HepG2 (cell line): ENCODE results near the gene PSD4. TPM values are rescaled to one million over a fixed set of nuclear protein-coding genes. Genes with fewer than 3 reads are reported as not detected.

Source experiments
- FOXA3 ChIP-seq: IDR thresholded peaks from 2 replicates; pipeline ENCODE4 v1.6.1; 2016; ENCODE audit warnings: missing genetic modification reagents, missing compliant biosample characterization
- GPN1 ChIP-seq: sonication (generic); formaldehyde crosslinking; IDR thresholded peaks from 2 replicates; pipeline ENCODE4 v1.5.1; 2020; ENCODE audit warnings: missing genetic modification reagents, borderline replicate concordance
- HNF4A ChIP-seq: sonication (generic); formaldehyde crosslinking; IDR thresholded peaks from 2 replicates; pipeline ENCODE4 v1.4.0; 2020; ENCODE audit warnings: missing genetic modification reagents
- KAT8 ChIP-seq: IDR thresholded peaks from 2 replicates; pipeline ENCODE4 v1.6.1; 2016; ENCODE audit warnings: missing genetic modification reagents, missing compliant biosample characterization
- KDM5B ChIP-seq: sonication (generic); formaldehyde crosslinking; IDR thresholded peaks from 2 replicates; pipeline ENCODE4 v1.4.0; 2020; ENCODE audit warnings: missing genetic modification reagents, mild to moderate bottlenecking, borderline replicate concordance
- NCOR1 ChIP-seq: fragments of 200-600 bp; sonication (generic); IDR thresholded peaks from 2 replicates; pipeline ENCODE4 v1.7.0; 2017; ENCODE audit warnings: antibody characterized with exemption, low read length, borderline replicate concordance
- NFAT5 ChIP-seq: sonication (generic); formaldehyde crosslinking; IDR thresholded peaks from 2 replicates; pipeline ENCODE4 v1.4.0; 2020; ENCODE audit warnings: missing genetic modification reagents
- SMAD1 ChIP-seq: sonication (generic); formaldehyde crosslinking; IDR thresholded peaks from 2 replicates; pipeline ENCODE4 v1.4.0; 2020; ENCODE audit warnings: missing genetic modification reagents, low read depth, mild to moderate bottlenecking, borderline replicate concordance
- SRSF4 ChIP-seq: fragments of 200-400 bp; formaldehyde crosslinking; IDR thresholded peaks from one replicate; pipeline ENCODE4 v1.6.1; 2018; ENCODE audit warnings: mild to moderate bottlenecking, low read depth, low read length, moderate library complexity; ENCODE audit not compliant: poor library complexity, severe bottlenecking
- TARDBP ChIP-seq: sonication (generic); formaldehyde crosslinking; IDR thresholded peaks from 2 replicates; pipeline ENCODE4 v1.8.0; 2022; ENCODE audit warnings: mild to moderate bottlenecking, missing genetic modification reagents
- ZNF121 ChIP-seq: sonication (generic); formaldehyde crosslinking; IDR thresholded peaks from 2 replicates; pipeline ENCODE4 v1.5.0; 2020; ENCODE audit warnings: mild to moderate bottlenecking, missing genetic modification reagents
- ZNF225 ChIP-seq: sonication (generic); formaldehyde crosslinking; IDR thresholded peaks from 2 replicates; pipeline ENCODE4 v1.4.0; 2020; ENCODE audit warnings: mild to moderate bottlenecking, missing genetic modification reagents
- polyA plus RNA-seq, 8 experiments: library from polyadenylated mRNA; depleted of rRNA in 3 of 8; stranded (reverse) in 7 of 8; unstranded in 1 of 8; fragments of >200 nt; fragmentation: Illumina TruSeq in 4 of 8; extraction: Trizol in 4 of 8; gene quantifications; 2 replicates each; pipeline versions ENCODE4 v1.2.1 to v1.2.3, GENCODE V29; 2011 to 2016; ENCODE audit warnings: low read depth in 4 of 8, missing spikeins in 1 of 8, mixed read lengths in 1 of 8; ENCODE audit not compliant: insufficient read depth in 1 of 8
- total RNA-seq, 5 experiments: library from RNA; depleted of rRNA; stranded (reverse); fragments of >200 nt; fragmentation: Illumina TruSeq; extraction: Trizol; gene quantifications; 2 replicates each; pipeline ENCODE4 v1.2.3, GENCODE V29; 2016; ENCODE audit warnings: low read depth in 1 of 5
- TF ChIP-seq, protein P1 (sequence below), 2 experiments: fragments of 450-650 bp in 1 of 2; sonication (generic) in 1 of 2; formaldehyde crosslinking in 1 of 2; IDR thresholded peaks; 2 replicates each; pipeline versions ENCODE4 v1.6.1 to v1.8.0; 2016 to 2022; ENCODE audit warnings: antibody characterized with exemption in 1 of 2, mild to moderate bottlenecking in 1 of 2, missing genetic modification reagents in 1 of 2

PSD4 gene
- total and polyA plus RNA-seq, 2 of the 13 experiments (the other 11 are each of a cell fraction or from before 2014, with no cell fraction given), result 5.8 to 9.4 TPM

DNA sequence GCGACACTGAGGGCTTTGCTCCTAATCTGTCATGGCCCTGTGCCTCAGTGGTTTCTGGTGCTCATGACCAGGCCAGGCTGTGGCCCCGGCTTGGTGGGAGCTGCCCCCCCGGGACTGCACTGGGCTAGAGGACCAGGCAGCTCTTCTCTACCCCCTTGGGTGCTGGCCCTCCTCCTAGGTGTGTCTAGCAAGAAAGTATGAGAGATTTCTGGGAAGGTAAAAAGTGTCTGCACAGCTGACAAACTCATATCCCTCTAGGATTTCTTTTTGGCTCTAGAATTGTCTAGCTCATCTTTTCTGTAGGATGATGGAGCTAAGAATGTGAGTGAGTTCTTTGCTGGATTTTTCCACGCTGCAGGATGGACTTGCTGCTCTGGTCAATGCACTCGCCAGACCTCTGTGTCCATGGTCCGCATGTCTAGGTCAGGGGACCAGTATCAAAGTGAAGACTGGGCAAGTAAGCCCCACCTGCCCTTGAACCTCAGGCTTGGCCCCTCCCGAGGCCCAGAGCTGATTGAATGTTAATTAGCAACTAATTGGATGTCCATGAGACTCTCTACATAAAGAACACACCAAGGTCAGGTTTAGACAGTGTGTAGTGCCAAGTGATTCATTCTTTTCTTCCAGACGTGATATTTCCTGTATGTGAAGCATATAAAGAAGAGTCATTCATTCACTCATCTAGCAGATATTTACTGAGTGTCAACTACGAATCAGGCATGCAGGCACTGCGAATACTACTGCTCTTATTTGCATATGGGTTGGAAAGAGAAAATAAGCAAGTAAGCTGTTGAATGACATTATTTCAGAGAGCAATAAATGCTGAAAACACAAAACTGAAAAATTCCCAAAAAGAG is 15.6 kb upstream of the PSD4 start (continued):
- TF ChIP-seq NFAT5 (CRISPR knock-in tag), result 0 out of 2 replicates have a peak, but pooled peaks have one; percentile 48
- no peak for TF ChIP-seq SRSF4
- 0 out of 2 replicates have a peak, but pooled peaks have one; percentile 38 for TF ChIP-seq ZNF121
- TF ChIP-seq GPN1 (CRISPR knock-in tag), result no peak
- peak; percentile 30; the same call in 1 of the 2 replicates for TF ChIP-seq NCOR1
- TF ChIP-seq, protein P1, sequence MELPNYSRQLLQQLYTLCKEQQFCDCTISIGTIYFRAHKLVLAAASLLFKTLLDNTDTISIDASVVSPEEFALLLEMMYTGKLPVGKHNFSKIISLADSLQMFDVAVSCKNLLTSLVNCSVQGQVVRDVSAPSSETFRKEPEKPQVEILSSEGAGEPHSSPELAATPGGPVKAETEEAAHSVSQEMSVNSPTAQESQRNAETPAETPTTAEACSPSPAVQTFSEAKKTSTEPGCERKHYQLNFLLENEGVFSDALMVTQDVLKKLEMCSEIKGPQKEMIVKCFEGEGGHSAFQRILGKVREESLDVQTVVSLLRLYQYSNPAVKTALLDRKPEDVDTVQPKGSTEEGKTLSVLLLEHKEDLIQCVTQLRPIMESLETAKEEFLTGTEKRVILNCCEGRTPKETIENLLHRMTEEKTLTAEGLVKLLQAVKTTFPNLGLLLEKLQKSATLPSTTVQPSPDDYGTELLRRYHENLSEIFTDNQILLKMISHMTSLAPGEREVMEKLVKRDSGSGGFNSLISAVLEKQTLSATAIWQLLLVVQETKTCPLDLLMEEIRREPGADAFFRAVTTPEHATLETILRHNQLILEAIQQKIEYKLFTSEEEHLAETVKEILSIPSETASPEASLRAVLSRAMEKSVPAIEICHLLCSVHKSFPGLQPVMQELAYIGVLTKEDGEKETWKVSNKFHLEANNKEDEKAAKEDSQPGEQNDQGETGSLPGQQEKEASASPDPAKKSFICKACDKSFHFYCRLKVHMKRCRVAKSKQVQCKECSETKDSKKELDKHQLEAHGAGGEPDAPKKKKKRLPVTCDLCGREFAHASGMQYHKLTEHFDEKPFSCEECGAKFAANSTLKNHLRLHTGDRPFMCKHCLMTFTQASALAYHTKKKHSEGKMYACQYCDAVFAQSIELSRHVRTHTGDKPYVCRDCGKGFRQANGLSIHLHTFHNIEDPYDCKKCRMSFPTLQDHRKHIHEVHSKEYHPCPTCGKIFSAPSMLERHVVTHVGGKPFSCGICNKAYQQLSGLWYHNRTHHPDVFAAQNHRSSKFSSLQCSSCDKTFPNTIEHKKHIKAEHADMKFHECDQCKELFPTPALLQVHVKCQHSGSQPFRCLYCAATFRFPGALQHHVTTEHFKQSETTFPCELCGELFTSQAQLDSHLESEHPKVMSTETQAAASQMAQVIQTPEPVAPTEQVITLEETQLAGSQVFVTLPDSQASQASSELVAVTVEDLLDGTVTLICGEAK (IDR thresholded peaks at IDR 0.05), result no peak
- TF ChIP-seq, protein P1 (CRISPR knock-in tag; IDR thresholded peaks at IDR 0.05), result 0 out of 2 replicates have a peak, but pooled peaks have one; percentile 6
- 0 out of 2 replicates have a peak, but pooled peaks have one; percentile 9 for TF ChIP-seq KAT8 (CRISPR knock-in tag)
- peak; percentile 6; the same call in 1 of the 2 replicates for TF ChIP-seq KDM5B (CRISPR knock-in tag)
- TF ChIP-seq TARDBP (CRISPR knock-in tag), result 0 out of 2 replicates have a peak, but pooled peaks have one; percentile 26
- TF ChIP-seq FOXA3 (CRISPR knock-in tag), result 0 out of 2 replicates have a peak, but pooled peaks have one; percentile 0
- no peak for TF ChIP-seq SMAD1 (CRISPR knock-in tag)
- peak; percentile 77 for TF ChIP-seq HNF4A (CRISPR knock-in tag)
- TF ChIP-seq ZNF225, result 0 out of 2 replicates have a peak, but pooled peaks have one; percentile 12
